ENCODE results near the gene RCOR1.

Gene RCOR1

GRCh38 chr14:102778338-102779083, 186.1 kb downstream of the RCOR1 start:
- no peak for DNase-seq

GRCh38 chr14:102779084-102779462, 186.6 kb downstream of the RCOR1 start:
- no peak for DNase-seq

- no peak for DNase-seq
Observed at GRCh38 chr14:102779574-102780315, 187.3 kb downstream of the RCOR1 start.
